Stimulated activated CD4-positive, alpha-beta T cell treated with anti-CD3 and anti-CD28 coated beads, Interleukin-4, amount 100 ng/mL, for 4 hours (primary cell): Measurements from ENCODE around the gene FOXP1.

Experiments used
- DNase-seq, 2 experiments: peaks; one replicate each; pipeline ENCODE4 v3.0.0-alpha.2; 2020

The FOXP1 gene

DNA sequence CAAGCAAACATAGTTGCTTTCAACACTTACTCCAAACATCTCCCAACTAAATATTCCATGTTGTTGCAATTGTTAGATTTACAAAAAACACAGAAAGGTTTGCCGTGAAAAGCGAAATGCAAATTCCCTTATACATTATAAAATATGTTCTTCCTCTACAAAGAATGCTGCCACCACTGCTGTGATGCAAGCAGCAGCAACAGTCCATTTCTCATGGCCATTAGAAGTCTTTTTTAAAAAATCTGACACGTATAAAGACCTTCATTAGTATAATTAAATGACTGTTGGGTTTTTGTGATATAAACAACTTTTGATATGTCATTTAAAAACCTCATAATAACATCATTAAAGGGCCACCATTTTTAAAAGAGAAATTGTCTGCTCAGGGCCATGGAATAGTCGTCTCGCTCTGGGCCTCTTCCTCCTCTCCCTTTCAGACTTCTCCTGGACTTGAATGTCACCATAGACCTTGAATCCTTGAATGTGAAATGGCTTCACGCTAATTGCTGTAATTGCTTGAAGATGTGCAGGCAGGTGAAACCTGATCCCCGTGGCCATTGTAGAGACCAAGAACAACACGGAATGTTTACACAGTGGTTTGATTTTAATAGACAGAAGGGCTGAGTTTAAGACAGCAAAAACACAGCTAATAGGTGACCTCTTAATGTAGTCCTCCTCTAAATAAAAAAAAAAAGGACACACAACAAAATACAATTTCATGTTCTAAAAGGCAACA is 450.4 kb downstream of the FOXP1 start:
- DNase-seq, result no peak

DNA sequence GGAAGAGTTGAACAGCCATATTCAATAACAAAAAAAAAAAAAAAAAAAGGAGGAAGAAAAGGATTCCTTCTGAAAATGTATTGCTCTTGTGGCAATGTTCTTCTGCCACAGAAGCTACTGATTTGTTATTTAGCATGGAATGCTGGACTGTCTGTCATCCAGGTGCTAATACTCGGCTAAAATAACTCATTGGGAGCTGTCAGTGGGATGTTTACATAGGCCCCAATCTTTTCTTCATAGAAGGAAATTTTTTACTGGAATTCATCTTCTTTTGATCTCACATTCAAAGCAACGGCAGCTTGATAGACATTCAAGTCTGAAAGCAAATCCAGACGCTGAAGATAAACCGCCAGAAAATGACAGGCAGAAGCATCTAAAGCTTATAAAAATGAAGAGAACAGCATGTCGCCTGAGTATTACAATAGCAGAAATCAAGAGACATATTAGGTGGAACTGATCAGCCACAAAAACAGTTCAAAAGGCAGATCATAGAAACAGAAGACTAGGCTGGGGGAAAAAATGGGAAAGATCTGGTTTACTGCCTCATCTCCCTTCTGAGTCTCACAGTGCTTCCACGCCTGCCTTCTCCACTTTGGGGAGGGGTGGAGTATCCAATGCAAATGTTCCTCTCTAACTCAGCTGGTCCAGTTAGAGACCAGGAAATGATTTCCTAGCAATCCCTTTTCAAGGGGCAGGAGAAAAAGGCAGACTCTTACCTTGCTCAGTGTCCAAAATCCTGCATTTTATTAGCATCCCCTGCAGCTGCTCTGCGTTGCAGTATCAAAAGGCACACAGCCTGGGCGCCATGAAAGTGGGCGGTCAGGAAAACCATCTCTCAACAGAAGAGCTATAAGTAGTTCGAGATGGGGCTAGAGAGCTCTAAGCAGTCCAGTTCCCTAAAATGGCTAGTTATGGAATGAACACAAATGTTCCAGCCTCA is 451.9 kb downstream of the FOXP1 start:
- DNase-seq, result no peak

DNA sequence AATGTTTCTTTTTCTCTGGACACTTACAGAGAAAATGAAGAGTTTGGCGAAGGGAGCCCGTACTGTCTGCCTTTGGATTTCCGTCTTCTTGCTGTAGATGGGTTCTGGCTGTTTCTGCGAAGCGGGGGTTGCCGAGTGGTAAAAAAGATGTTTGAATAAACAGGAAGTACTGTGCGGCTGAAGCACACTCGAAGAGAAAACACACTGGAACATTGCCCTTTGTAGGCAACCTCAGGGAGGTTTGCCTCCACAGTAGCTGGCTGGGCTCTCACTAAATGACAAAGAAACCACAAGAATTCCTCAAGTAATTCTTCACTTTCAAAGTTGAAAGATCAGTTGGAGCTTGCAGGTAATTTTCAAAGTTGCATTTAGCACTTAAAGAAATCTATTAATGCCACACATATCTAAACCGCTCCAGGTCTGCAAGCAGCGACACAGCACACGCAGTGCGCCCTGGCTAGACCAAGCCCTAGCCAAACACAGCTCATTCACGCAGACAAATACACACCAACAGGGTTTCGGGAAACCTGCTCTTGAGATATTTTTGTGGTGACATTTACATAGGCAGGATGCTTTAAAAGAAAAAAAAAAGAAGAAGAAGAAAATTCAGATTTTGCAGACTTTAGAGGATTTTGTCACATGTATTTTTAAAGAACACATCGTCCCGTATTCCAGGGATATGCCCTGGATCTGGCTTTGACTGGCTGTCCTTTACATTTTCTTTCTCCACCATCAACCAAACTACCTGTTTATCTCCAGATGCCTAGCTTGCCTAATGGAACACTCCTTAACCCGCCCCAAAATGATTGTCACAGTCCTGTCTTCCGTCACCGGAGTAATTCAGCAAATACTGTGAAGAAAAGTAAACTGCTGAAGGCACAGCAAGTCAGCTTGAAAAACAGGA is 452.8 kb downstream of the FOXP1 start:
- peak; percentile 44 to 73 for DNase-seq

DNA sequence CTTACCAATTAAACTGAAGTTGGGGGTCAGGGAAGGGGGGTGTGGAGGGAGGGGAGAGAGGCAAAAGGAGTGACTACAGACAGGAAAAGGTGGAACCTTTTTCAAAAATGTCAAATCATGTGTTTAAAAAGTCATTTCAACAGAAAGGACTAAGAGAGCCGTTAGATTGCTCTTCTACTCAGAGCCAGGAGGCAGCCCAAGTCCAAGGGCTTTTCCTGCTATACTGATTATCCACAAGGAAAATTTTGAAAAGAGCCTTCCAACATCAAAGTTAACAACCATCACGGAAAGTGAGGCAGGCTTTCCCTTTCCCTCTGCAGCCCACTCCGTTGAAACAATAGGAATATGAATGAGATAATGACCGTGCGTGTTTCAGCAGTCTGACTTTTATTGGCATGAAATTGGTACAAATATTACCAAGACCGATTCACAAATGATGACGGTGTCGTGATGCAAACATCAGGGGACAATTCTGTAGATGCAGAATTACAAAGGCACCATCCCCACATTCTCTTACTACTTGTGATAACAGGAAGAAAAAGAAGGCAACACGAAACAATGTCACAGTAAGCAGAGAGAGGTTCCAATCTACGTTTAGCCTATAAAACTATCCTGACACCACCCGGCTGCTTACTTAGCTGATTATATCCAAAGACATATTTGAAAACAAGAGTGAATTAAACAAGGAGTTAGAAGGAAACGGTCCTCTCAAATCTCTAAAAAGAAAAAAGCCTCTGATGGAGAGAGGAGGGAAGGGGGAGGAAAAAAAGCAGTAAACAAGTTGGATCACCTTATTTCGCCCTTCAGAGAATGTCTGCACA is 453.7 kb downstream of the FOXP1 start:
- DNase-seq, result no peak

DNA sequence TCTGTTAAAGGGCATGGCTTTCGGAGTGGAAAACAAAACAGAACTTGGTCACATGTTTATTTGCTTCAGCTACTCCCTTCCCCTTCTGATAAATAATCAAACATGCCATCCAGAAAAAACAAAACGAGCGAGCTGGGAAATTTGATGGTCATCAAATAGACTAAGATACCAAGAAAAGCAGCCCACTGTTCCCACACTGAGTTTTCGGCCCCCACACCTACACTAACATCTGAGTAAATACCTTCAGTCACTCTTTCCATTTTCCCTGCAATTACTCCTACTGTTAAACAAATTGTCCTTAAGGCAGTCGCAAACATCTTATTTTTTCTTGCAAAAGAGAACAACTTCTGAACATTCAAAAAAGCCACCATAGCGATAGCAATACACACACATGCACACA is 454.6 kb downstream of the FOXP1 start:
- peak in 1 of 2 experiments; percentile 49 for DNase-seq

DNA sequence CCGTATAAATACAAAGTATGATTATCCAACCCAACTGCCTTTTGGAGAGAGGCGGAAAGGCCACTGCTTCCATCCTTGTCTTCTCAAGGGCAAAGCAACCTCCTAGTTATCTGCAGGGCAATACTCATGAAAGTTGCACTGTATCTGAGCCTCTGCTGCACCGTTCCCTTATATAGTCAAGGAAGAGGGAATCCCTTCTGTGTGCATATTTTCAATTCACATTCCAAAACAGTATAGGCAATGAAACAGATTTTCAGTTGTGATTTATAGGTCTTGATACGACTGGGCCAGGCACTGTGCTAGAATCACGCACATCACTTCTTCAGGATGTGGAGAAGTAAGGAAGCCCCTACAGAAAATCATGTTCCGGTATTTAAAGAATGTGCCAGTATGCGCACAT is 455.7 kb downstream of the FOXP1 start:
- no peak for DNase-seq

DNA sequence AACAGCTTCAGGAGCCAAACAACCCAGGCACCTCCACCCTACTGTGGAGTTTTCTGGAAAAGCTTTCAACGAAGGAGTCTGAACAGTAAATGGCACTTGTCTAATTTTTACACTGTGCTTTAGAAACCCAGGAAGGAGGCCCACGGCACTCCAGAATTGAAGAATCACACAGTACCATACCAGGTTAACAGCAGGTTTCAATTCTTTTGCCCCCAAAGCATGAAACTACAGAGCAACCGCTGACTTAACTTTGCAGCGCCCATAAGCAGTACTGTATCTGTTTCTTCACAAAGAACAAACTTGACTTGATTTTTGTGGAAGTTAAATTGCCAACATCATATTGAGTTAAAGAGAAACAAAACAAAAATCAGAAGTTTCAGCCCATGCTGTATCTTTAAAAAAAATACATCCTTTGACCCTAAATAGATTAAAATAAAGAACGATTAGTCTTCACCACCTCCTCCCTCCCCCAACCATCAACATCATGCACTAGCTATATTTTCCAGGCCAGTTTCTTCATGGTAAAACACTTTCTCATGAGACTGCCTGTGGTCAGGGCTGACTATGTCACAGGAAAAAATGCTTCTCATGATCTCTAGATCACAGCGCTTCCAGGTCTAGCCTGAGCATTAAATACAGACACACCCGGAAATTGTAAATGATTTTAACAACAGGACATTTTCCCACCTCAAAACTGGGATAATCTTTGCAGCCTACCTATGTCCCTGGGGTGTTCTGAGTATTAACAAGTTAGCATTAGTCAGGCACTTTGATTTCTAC is 456.3 kb downstream of the FOXP1 start:
- peak in 1 of 2 experiments; percentile 66 for DNase-seq

DNA sequence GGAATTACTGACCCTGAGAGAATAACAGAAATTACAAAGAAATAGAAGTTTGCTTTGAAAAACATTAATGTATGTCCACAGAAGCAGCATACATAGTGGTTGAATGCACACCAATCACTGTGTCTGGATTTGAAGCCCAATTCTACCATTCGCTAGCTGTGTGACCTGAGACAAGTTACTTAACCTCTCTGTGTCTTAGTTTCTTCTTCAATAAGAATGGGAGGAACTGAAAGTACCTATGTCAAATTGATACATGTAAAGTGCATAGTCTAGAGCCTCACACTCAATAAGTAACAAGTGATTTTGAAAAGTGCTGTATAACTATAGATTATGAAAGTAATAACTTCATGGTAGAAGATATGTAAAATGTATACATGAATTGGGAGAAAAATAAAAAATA is 457.8 kb downstream of the FOXP1 start:
- no peak for DNase-seq

DNA sequence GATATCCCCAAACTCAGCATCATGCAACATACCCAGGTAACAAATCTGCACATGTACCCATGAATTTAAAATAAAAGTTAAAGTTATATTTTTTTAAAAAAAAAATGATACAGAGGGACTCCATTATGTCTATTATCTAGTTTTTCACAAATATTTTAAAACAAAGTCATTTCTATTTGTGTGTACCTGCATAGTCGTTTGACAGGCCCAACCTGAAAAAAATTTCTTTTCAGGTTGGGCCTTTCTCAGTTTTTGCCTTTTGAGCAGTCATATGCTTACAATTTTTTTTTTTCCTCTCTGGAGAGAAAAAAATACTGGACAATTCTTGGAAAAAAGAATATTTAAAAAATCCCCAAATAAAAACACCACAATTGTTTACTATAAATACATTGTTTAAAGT is 459.5 kb downstream of the FOXP1 start:
- DNase-seq, result no peak

DNA sequence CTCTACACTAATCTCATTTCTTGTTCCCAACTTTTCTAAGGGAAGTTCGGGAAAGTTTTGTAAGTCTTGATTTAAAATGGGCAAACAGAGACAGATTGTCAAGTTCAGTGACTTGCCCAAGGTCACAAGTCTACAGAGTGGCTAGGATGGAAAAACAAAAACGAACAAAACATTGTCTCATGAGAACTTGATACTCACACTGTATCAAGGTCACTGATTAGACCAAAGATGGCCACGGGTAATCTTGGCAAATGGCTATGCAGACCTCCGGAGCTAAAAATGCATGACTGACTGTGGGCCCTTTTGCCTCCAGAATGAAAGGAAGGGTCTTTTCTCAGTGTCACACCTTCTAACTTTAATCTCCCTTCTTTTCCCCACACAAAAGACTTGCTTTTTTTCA is 460.9 kb downstream of the FOXP1 start:
- no peak for DNase-seq

DNA sequence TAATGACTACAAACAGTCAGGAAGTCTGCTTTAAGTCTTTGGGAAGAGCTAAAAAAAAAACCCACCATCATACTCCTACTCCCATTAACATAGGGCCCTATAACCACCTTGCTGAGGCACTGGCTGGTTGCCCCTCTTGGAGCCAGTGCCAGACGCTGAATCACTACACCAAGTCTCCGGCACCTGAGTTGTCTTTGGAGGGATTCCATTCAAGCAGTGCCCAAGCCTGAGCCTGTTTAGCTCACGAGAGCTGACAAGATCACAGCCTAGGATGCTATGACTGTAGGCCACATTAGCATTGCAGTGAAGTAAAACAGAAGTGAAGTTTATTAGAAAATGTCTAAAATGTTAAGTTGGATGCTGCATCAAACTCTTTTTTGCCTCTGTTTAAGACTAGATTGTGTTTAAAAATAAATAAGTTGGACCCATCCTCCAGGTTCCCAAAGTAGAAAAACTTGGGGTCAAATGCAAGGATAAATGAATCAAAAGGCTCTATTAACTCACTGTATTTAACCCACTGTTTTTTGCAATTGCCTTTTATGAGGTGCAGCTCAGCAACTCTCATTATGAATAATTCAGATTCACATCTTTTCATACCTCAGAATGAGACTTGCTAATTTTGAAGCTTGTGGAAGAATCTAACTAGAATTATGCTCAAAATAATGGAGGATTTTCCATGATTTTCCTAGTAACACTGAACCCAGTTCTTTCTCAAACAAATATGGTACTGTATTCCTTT is 461.9 kb downstream of the FOXP1 start:
- no peak for DNase-seq

DNA sequence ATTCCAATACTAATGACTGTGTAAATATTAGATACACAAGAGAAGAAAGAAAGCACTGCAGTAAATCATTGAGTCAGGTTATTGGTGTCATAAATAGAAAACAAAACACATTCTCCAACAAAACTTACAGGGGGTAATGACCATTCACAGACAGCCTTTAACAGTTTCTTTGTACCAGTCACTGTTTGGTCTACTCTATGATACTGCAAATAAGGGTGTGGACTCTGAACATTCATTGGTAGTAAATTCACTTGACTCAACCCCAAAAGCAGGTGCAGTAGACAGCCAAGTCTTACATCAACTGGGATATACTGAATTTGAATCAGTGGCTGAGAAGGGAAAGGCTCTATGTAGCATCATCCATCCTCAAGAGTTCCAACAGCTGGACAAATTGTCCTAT is 463.5 kb downstream of the FOXP1 start:
- DNase-seq, result no peak

DNA sequence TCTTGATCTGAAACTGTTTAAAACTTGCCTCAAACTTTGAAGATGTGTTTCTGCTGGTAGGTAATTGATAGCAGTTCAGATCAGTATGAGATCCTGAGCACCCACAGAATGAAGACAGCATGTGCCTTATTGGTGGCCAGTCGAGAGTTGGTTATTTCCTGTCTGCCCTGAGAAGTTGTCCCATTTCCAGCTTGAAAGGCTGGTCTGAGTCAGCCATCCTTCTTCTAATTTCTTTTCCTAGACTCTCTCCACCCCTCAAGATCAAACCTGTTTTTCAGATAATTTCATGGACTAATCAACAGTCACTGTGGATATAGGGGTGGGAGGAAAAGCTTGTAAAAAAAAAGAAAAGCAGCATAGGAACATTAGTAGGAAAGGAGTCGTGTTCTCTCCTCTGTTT is 464.4 kb downstream of the FOXP1 start:
- no peak for DNase-seq

DNA sequence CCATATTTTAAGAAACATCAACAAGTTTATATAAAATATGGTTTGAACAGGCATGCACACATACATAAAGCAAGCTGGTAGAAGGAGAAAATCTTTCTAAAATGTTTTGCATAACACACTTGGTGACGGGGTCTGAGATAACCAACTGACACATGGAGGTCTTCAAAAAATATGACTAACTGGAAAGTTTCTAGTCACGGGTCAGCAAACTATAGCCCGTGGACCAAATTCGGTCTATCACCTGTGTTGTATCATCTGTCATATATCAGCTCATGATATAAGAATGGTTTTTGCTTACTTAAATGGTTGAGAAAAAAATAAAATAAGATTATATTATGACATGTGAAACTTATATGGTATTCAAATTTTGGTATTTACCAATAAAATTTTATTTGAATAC is 465.1 kb downstream of the FOXP1 start:
- no peak for DNase-seq

DNA sequence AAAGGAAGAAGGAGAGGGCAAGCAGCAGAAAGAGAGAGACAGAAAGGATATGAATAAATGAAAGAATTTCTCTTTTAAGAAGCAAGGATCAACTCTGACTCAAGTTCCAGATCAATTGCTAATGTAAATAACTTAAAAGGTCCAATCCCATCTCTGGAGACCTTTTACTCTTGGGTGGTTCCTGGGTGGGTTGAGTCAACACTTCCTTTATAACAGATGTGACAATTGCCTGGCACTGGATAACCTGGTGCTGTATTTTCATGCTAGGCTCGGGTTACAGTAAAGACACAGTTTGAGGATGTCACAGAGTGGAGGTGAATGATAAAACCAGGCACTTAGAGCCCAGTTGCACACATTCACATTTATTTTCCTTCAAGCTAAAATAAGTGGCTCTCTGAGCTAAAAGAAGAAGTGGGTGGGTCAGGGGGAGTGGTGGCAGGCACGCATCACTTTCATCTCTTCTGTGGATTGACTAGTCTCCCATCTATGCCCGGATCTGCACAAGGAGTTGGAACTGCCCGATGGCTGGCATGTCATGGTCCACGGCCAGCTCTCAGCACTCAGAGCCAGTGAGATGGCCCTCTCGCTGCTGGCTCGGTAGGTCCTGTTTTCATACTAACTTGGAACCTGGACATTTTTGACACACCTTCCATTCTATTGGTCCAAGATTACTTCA is 465.8 kb downstream of the FOXP1 start:
- no peak for DNase-seq

DNA sequence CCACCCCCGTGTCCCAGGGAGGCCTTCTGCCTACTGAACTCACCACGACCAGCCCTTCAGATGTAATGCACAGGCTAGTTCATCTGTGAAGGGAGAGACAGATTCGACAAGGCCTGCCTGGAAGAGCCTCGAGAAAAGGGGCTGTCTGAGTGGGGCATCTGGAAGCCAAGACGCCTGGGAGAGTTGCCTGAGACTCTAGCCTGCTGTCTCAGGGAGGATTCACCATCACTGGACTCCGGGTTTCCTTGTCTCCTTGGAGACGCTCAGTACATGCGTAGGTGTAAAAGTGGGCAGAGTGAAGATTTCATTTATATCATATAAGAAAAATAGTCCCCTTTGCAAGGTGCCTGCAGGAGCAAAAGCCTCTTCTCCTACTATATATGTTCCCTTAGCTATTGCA is 468.9 kb downstream of the FOXP1 start:
- DNase-seq, result no peak

DNA sequence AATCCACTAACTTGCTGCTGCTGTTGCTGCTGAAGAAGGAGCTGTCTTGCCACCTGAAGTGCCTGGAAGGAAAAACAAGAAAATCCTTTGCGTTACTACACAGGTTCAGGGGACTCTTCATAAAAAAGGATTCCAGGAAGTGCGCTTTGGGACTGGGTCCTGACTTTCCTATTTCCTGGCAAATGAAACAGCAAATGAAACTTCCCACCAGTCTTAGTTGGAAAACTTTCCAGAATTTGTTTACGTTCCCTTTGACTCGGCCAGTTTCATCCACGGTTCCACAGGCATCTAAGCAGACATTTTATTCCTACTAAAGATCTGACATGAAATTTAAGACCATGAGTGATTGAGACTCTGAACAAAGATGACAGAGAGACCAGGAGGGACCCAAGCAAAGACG is 471.0 kb downstream of the FOXP1 start:
- DNase-seq, result no peak

DNA sequence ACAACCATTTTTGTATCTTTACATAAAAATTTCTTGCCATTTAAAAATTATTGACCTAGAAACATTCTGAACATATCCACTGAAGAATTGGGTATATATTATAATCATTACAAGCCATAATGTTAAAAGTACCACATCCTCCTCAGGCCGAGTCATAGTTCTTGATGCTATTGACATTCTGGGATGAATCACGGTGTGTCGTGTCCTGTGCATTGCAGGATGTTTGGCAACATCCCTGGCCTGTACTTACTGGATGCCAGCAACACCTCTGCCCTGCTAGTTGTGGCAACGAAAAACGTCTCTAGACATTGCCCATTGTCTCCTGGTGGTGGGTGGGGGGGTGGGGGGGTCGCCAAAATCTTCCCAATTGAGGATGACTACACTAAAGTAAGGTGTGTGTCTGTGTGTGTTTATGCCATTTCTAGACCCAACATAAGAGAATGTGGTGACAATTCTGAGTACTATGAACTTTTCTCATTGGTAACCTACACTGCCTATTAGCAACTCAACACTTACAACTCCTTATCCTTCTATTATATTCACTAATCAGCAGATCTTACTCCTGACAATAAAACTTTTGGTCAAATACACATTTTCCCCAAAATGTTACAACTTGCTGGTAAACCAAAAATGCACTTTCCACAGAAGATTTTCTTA is 471.6 kb downstream of the FOXP1 start:
- DNase-seq, result no peak
